DMS153 treated with DMSO at 0.1 percent for 48 hours (cell line): ENCODE data around the gene SYPL2.

Source experiments
- DNase-seq: peaks from one replicate; lab custom pipeline; 2025; ENCODE audit not compliant: unreplicated experiment; lab: John Stamatoyannopoulos, UW

The SYPL2 gene

GRCh38 chr1:109513110-109513710 lies 46.9 kb downstream of the SYPL2 start:
- no peak for DNase-seq

DNA sequence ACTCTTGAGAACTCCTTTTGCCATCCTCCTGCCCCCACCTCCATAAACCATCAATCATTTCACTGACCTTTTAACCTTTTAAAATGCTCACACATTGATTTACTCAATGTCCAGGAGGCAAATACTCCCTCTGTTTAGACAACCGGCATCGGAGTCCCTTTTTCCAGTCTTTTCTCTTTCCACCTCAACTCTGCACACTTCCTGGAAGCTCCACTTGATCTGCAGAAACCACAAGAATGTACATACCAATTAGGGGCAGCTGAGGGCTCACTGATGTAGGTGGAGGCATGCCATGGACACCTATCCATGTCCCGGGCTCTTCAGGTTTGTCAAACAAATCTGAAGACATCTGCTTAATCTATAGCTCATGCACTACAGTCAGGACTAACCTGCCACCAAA lies 48.5 kb downstream of the SYPL2 start:
- DNase-seq, result no peak

GRCh38 chr1:109516872-109517271 lies 50.5 kb downstream of the SYPL2 start:
- DNase-seq, result no peak

- DNase-seq, result no peak
Measured at GRCh38 chr1:109517337-109517736, 51.0 kb downstream of the SYPL2 start.

GRCh38 chr1:109521002-109521951 lies 54.9 kb downstream of the SYPL2 start:
- DNase-seq, result no peak

- DNase-seq, result no peak
Measured at GRCh38 chr1:109522026-109522425, 55.7 kb downstream of the SYPL2 start.

GRCh38 chr1:109523706-109524105 lies 57.4 kb downstream of the SYPL2 start:
- no peak for DNase-seq

DNA sequence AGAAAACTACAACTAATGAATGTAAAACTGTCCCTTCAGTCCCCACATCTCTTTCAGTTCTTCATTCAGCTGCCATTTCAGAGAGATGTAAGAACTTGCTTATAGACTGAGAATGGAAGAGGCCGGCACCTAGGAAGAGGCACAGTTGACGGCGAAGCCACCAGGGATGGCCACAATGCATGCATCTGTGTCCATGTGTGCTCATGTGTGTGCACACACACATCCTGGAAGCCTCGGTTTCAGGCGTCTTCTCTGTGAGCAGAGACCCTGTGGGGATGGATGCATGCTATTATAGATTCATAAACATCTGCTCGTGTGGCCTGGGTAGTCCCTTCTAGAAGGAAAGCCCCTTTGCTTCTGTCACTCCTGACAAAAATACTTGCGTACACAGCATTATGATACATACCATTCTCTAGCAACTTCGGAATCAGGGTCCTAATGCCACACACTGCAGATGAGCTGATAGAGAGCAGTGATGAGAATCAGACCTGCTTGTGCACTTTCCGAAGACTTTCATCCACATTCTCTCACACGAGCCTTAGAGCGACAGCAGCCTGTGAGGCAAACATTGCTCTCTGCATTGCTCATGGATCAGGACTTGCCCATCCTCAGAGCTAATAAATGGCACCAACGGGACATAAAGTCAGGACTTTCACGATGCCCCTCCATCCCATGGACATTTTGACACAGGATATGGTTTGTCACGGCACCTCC lies 60.9 kb downstream of the SYPL2 start:
- DNase-seq, result no peak

- DNase-seq, result no peak
Measured at GRCh38 chr1:109527846-109528695, 61.7 kb downstream of the SYPL2 start.

DNA sequence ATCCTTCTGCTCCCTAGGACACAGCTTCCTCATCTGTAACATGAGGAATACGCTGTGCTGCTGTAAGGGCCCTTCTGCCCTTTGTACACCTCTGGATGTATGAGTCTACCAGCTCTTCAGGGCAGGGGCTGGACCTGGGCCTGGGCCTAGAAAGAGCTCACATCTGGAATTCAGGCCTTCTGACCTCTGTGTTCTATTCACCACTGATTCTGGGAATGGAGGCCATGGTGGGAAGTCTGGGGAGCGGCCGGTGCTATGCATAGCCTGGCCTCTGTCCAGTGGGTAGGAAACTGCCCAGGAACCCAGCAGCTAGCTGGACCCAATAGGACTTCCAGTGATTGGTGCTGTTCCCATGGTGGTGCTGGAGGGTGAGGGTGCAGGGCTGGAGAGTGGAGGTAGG lies 62.4 kb downstream of the SYPL2 start:
- DNase-seq, result no peak

DNA sequence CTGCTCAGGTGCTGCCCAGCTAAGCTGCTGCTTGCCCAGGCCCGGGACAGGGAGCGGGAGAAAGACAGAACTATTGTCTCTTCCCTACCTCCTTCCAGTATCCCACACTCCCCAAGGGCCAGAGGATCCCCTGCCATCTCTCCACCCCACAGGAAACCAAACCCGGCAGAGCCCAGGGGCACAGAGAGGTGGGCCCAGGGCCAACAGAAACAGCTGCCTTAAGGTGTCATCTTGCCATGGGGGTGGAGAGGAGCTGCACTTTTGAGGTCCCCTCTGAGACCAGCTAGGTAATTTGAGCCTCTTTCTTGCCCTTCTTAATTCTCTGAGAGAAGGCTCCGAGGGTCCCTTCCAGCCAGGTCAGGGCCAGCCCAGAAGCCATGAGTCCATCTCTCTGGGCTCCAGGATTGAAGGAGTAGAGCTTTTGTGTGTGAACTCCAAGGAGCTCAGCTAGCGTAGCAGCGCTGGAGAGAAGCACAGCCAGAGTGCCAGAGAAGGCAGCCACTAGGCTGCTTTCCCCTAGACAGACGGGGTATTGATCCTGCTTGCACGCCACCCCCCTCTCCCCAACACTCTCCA lies 63.6 kb downstream of the SYPL2 start:
- DNase-seq, result no peak

- DNase-seq, result no peak
Measured at GRCh38 chr1:109530457-109531087, 64.2 kb downstream of the SYPL2 start.

- DNase-seq, result no peak
Measured at GRCh38 chr1:109531380-109531779, 65.0 kb downstream of the SYPL2 start.
